Spleen (tissue), 11 donors: ENCODE measurements around the gene SMARCA4. TPM values are rescaled to one million over a fixed set of nuclear protein-coding genes. Genes with fewer than 3 reads are reported as not detected.

Experiments used
- DNase-seq: peaks from one replicate; pipeline ENCODE4 v3.0.0-alpha.2; 2020
- H3K27ac ChIP-seq, 8 donors: fragments of 200-600 bp; sonication (generic) in 7 of 8; 1 replicate in 4 of 8; 2 replicates in 4 of 8; pipeline versions ENCODE4 v1.5.0 to v1.8.0; 2016 to 2021; ENCODE audit warnings: inconsistent platforms in 4 of 8, mild to moderate bottlenecking in 4 of 8, moderate library complexity in 1 of 8
- H3K27me3 ChIP-seq, 7 donors: fragments of 200-600 bp; sonication (generic) in 6 of 7; replicated peaks in 1 of 7; 1 replicate in 4 of 7; 2 replicates in 3 of 7; pipeline versions ENCODE4 v1.5.0 to v1.8.0; 2016 to 2021; ENCODE audit warnings: inconsistent platforms in 3 of 7, mild to moderate bottlenecking in 1 of 7
- H3K36me3 ChIP-seq, 6 donors: fragments of 200-600 bp; sonication (generic) in 5 of 6; 1 replicate in 4 of 6; 2 replicates in 2 of 6; pipeline versions ENCODE4 v1.5.0 to v1.8.0; 2016 to 2021; ENCODE audit warnings: inconsistent platforms in 2 of 6
- H3K4me1 ChIP-seq, 6 donors: fragments of 200-600 bp; sonication (generic) in 5 of 6; 1 replicate in 3 of 6; 2 replicates in 3 of 6; pipeline versions ENCODE4 v1.5.0 to v1.8.0; 2016 to 2021; ENCODE audit warnings: inconsistent platforms in 3 of 6
- H3K4me3 ChIP-seq, 8 donors: fragments of 200-600 bp; sonication (generic) in 7 of 8; 1 replicate in 4 of 8; 2 replicates in 4 of 8; pipeline versions ENCODE4 v1.5.0 to v1.8.0; 2016 to 2021; ENCODE audit warnings: inconsistent platforms in 4 of 8, mild to moderate bottlenecking in 4 of 8, moderate library complexity in 2 of 8
- H3K9me3 ChIP-seq, 8 donors: fragments of 200-600 bp; sonication (generic) in 7 of 8; 1 replicate in 4 of 8; 2 replicates in 4 of 8; pipeline versions ENCODE4 v1.5.0 to v1.8.0; 2016 to 2021; ENCODE audit warnings: inconsistent platforms in 4 of 8
- CTCF ChIP-seq, 11 experiments: fragments of 200-600 bp in 7 of 11; fragments of 450-650 bp in 4 of 11; sonication (generic) in 4 of 11; IDR thresholded peaks in 8 of 11; conservative IDR thresholded peaks in 3 of 11; 1 replicate in 7 of 11; 2 replicates in 4 of 11; pipeline versions ENCODE4 v1.4.0 to v1.8.0; 2016 to 2021; ENCODE audit warnings: antibody characterized with exemption in 11 of 11, inconsistent platforms in 4 of 11, mild to moderate bottlenecking in 1 of 11
- POLR2A ChIP-seq, 3 donors: fragments of 450-650 bp; IDR thresholded peaks; one replicate each; pipeline ENCODE4 v1.5.1; 2017; ENCODE audit warnings: antibody characterized with exemption in 3 of 3, mild to moderate bottlenecking in 1 of 3
- POLR2AphosphoS5 ChIP-seq, 3 donors: sonication (generic); formaldehyde crosslinking; IDR thresholded peaks; one replicate each; pipeline ENCODE4 v1.5.1; 2017; ENCODE audit warnings: antibody characterized with exemption in 3 of 3
- WGBS, 5 donors: extraction: QIAGEN DNeasy Blood & Tissue Kit in 3 of 5; methylation state at CpG; one replicate each; pipeline versions ENCODE4 v1.1.5 to v1.1.7; 2013 to 2018; 5-methylcytosine and 5-hydroxymethylcytosine counted together
- intact Hi-C: fragments of 100-400 bp; cut with DNase I; formaldehyde crosslinking; loops from one replicate; pipeline ENCODE4 v1.15.0; 2023; ENCODE audit warnings: low total_unique reads
- polyA plus RNA-seq, 3 donors: library from polyadenylated mRNA; stranded (reverse); fragments of 200-250 nt; gene quantifications; one replicate each; pipeline ENCODE4 v1.2.1, GENCODE V29; 2013
- total RNA-seq, 7 donors: library from RNA; depleted of rRNA in 3 of 7; stranded (reverse); fragments of >200 nt in 3 of 7; fragmentation: NEBNext Ultra II Directional in 4 of 7; extraction: Animal tissue kit (Norgen Biotek cat#: 25700) in 4 of 7; gene quantifications; one replicate each; pipeline versions ENCODE4 v1.1.0 to v1.2.1, GENCODE V29; 2016 to 2021
- donor health status: healthy with polysubstance abuse.
- donor health status: DM: no; HTN: no; CAD: no; lungs with moderate emphysema.
- donor health status: DM: no; HTN: no; CAD: no.
- donor health status: Bipolar disorder and iron deficiency.
- donor health status: healthy.
- donor health status: DM: no; HTN: no; CAD: no.
- donor health status: DM: yes; HTN: yes; CAD: no.

The SMARCA4 gene
- total and polyA plus RNA-seq, 10 donors: 41.6 to 95.6 (median 65.8) TPM

- Histone ChIP-seq H3K27me3 (no peaks in the 10 kb centered on the region), H3K9me3 (no peaks in the 10 kb centered on the region), H3K27ac (no peak overlapping the region), H3K4me1 (peaks cover 0 to 4% (median 1%) of the 10 kb centered on the region in 6 donors), H3K4me3 (no peak overlapping the region), H3K36me3 (peaks cover 0 to 100% (median 92%) of the 10 kb centered on the region in 6 donors)
- DNase-seq: no peak
- intact Hi-C loops: no loop called here
- TF ChIP-seq CTCF (IDR thresholded peaks at IDR 0.05 in 8 of 11, conservative IDR thresholded peaks at IDR 0.05 in 3 of 11) (no peak), POLR2A (IDR thresholded peaks at IDR 0.05) (no peak), POLR2AphosphoS5 (IDR thresholded peaks at IDR 0.05) (peak in 1 of 3 donors; percentile 61)
- 89 to 95% (median 94%) methylated on average over 24 to 36 of the region's 36 CpGs for WGBS, 5 donors
These were observed 144.3 kb downstream of the SMARCA4 start for GRCh38 chr19:11105014-11105636.

- DNase-seq: no peak
- H3K4me3 ChIP-seq: no peak overlapping the region
- intact Hi-C loops: no loop called here
- H3K4me1 ChIP-seq: no peaks in the 10 kb centered on the region
- no peak overlapping the region for H3K27ac ChIP-seq
- H3K27me3 ChIP-seq: no peaks in the 10 kb centered on the region
- H3K36me3 ChIP-seq: peaks cover 0 to 100% (median 94%) of the 10 kb centered on the region in 6 donors
- WGBS, 5 donors: 90 to 93% (median 92%) methylated on average over 8 to 13 of the region's 13 CpGs
- no peaks in the 10 kb centered on the region for H3K9me3 ChIP-seq
- TF ChIP-seq POLR2AphosphoS5 (IDR thresholded peaks at IDR 0.05) (no peak), POLR2A (IDR thresholded peaks at IDR 0.05) (no peak), CTCF (IDR thresholded peaks at IDR 0.05 in 8 of 11, conservative IDR thresholded peaks at IDR 0.05 in 3 of 11) (no peak)
These were observed 145.6 kb downstream of the SMARCA4 start for GRCh38 chr19:11106477-11106876.

GRCh38 chr19:11108746-11109145 lies 147.9 kb downstream of the SMARCA4 start:
- no peak for DNase-seq
- Histone ChIP-seq H3K27me3 (no peaks in the 10 kb centered on the region), H3K36me3 (peaks cover 3 to 100% (median 95%) of the 10 kb centered on the region in 6 donors), H3K4me3 (no peak overlapping the region), H3K4me1 (no peaks in the 10 kb centered on the region), H3K27ac (no peak overlapping the region), H3K9me3 (no peaks in the 10 kb centered on the region)
- TF ChIP-seq POLR2A (IDR thresholded peaks at IDR 0.05) (no peak), POLR2AphosphoS5 (IDR thresholded peaks at IDR 0.05) (no peak)
- intact Hi-C loops: no loop called here
- WGBS, 5 donors: 88 to 100% (median 92%) methylated on average over 6 of the region's 6 CpGs

GRCh38 chr19:11111117-11111770 lies 150.4 kb downstream of the SMARCA4 start:
- H3K27ac ChIP-seq: no peak overlapping the region
- no peaks in the 10 kb centered on the region for H3K27me3 ChIP-seq
- TF ChIP-seq POLR2A (IDR thresholded peaks at IDR 0.05) (no peak), POLR2AphosphoS5 (IDR thresholded peaks at IDR 0.05) (peak in 1 of 3 donors; percentile 62), CTCF (IDR thresholded peaks at IDR 0.05 in 8 of 11, conservative IDR thresholded peaks at IDR 0.05 in 3 of 11) (no peak)
- no peak overlapping the region for H3K4me3 ChIP-seq
- intact Hi-C loops: no loop called here
- H3K4me1 ChIP-seq: no peaks in the 10 kb centered on the region
- peaks cover 3 to 100% (median 96%) of the 10 kb centered on the region in 6 donors for H3K36me3 ChIP-seq
- no peak for DNase-seq
- 90 to 93% (median 92%) methylated on average over 15 of the region's 15 CpGs for WGBS, 5 donors
- no peaks in the 10 kb centered on the region for H3K9me3 ChIP-seq
